ENCODE measurements around the gene TM2D1. TPM values are rescaled to one million over a fixed set of nuclear protein-coding genes. Genes with fewer than 3 reads are reported as not detected.
"Not testable (repeated sequence)": the region's sequence is repeated elsewhere in the genome, so short reads cannot be mapped to it uniquely, and the experiment has no call there.

The TM2D1 gene
- polyA plus RNA-seq, 3 donors = 73.6 to 77.7 (median 75.7) TPM

GRCh38 chr1:61724506-61724812, 482 bp downstream of the TM2D1 start:
- no peak for DNase-seq (ENCODE audit: low read depth in 3 of 3, low spot score in 2 of 3)

- not testable (repeated sequence) for DNase-seq (ENCODE audit: low read depth in 3 of 3, low spot score in 2 of 3)
These were observed 5.8 kb downstream of the TM2D1 start for GRCh38 chr1:61718996-61719663.

GRCh38 chr1:61711969-61712368, 13.0 kb downstream of the TM2D1 start:
- no peak for DNase-seq (ENCODE audit: low read depth in 3 of 3, low spot score in 2 of 3)

- DNase-seq (ENCODE audit: low read depth in 3 of 3, low spot score in 2 of 3) = not testable (repeated sequence)
These were observed 13.7 kb downstream of the TM2D1 start for GRCh38 chr1:61711257-61711656.

- no peak for DNase-seq (ENCODE audit: low read depth in 3 of 3, low spot score in 2 of 3)
These were observed 15.0 kb downstream of the TM2D1 start for GRCh38 chr1:61709908-61710289.

- DNase-seq (ENCODE audit: low read depth in 3 of 3, low spot score in 2 of 3) = no peak
These were observed 15.7 kb downstream of the TM2D1 start for GRCh38 chr1:61708953-61709907.

GRCh38 chr1:61699911-61700851, 24.8 kb downstream of the TM2D1 start:
- DNase-seq (ENCODE audit: low read depth in 3 of 3, low spot score in 2 of 3) = no peak

- DNase-seq (ENCODE audit: low read depth in 3 of 3, low spot score in 2 of 3) = no peak
These were observed 32.7 kb downstream of the TM2D1 start for GRCh38 chr1:61692155-61692800.

GRCh38 chr1:61687901-61688300, 37.0 kb downstream of the TM2D1 start:
- DNase-seq (ENCODE audit: low read depth in 3 of 3, low spot score in 2 of 3) = no peak

- no peak for DNase-seq (ENCODE audit: low read depth in 3 of 3, low spot score in 2 of 3)
These were observed 42.0 kb downstream of the TM2D1 start for GRCh38 chr1:61682891-61683290.

GRCh38 chr1:61680500-61680899, 44.4 kb downstream of the TM2D1 start:
- no peak for DNase-seq (ENCODE audit: low read depth in 3 of 3, low spot score in 2 of 3)

GRCh38 chr1:61676881-61677280, 48.1 kb downstream of the TM2D1 start:
- DNase-seq (ENCODE audit: low read depth in 3 of 3, low spot score in 2 of 3) = not testable (repeated sequence)

GRCh38 chr1:61674221-61674620, 50.7 kb downstream of the TM2D1 start:
- no peak for DNase-seq (ENCODE audit: low read depth in 3 of 3, low spot score in 2 of 3)

- no peak for DNase-seq (ENCODE audit: low read depth in 3 of 3, low spot score in 2 of 3)
These were observed 52.6 kb downstream of the TM2D1 start for GRCh38 chr1:61672376-61672775.

- no peak for DNase-seq (ENCODE audit: low read depth in 3 of 3, low spot score in 2 of 3)
These were observed 54.5 kb downstream of the TM2D1 start for GRCh38 chr1:61670445-61670844.

GRCh38 chr1:61670016-61670415, 54.9 kb downstream of the TM2D1 start:
- no peak for DNase-seq (ENCODE audit: low read depth in 3 of 3, low spot score in 2 of 3)

GRCh38 chr1:61659061-61659460, 65.9 kb downstream of the TM2D1 start:
- no peak for DNase-seq (ENCODE audit: low read depth in 3 of 3, low spot score in 2 of 3)

- DNase-seq (ENCODE audit: low read depth in 3 of 3, low spot score in 2 of 3) = no peak
These were observed 69.5 kb downstream of the TM2D1 start for GRCh38 chr1:61655453-61655852.

GRCh38 chr1:61654067-61654466, 70.9 kb downstream of the TM2D1 start:
- DNase-seq (ENCODE audit: low read depth in 3 of 3, low spot score in 2 of 3) = no peak

GRCh38 chr1:61648983-61649742, 75.8 kb downstream of the TM2D1 start:
- no peak for DNase-seq (ENCODE audit: low read depth in 3 of 3, low spot score in 2 of 3)
